ENCODE results near the gene TSPAN10.

DNA sequence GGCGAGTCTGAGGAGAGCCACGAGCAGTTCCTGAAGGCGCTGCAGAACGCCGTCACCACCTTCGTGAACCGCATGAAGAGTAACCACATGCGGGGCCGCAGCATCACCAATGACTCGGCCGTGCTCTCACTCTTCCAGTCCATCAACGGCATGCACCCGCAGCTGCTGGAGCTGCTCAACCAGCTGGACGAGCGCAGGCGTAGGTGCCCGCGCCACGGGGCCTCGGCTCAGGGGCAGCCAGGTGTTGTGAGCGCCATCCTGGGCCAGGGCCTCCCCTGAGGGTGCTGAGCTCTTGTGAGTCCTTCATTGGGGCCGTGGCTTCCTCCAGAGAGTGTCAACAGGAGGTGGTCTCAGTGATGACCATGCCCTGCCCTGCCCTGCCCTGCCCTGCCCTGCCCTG, 58.8 kb downstream of the TSPAN10 start:
- no peak for TF ChIP-seq POLR2AphosphoS5 (IDR thresholded peaks at IDR 0.05; ENCODE audit: insufficient read depth in 1 of 2, low read depth in 1 of 2)
- TF ChIP-seq, protein P1, sequence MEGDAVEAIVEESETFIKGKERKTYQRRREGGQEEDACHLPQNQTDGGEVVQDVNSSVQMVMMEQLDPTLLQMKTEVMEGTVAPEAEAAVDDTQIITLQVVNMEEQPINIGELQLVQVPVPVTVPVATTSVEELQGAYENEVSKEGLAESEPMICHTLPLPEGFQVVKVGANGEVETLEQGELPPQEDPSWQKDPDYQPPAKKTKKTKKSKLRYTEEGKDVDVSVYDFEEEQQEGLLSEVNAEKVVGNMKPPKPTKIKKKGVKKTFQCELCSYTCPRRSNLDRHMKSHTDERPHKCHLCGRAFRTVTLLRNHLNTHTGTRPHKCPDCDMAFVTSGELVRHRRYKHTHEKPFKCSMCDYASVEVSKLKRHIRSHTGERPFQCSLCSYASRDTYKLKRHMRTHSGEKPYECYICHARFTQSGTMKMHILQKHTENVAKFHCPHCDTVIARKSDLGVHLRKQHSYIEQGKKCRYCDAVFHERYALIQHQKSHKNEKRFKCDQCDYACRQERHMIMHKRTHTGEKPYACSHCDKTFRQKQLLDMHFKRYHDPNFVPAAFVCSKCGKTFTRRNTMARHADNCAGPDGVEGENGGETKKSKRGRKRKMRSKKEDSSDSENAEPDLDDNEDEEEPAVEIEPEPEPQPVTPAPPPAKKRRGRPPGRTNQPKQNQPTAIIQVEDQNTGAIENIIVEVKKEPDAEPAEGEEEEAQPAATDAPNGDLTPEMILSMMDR (IDR thresholded peaks at IDR 0.05) = no peak
